H1 (cell line): ENCODE results near the gene GAK. TPM values are rescaled to one million over a fixed set of nuclear protein-coding genes. Genes with fewer than 3 reads are reported as not detected.

Experiments used
- CHD7 ChIP-seq: fragments of 300-600 bp; sonication (generic); IDR thresholded peaks from 2 replicates; pipeline ENCODE4 v1.7.1; 2012; ENCODE audit warnings: low read length, moderate library complexity, mild to moderate bottlenecking, inconsistent platforms; ENCODE audit not compliant: insufficient replicate concordance
- SUZ12 ChIP-seq: fragments of 200-600 bp; sonication (generic); IDR thresholded peaks from 2 replicates; pipeline ENCODE4 v1.6.1; 2012; ENCODE audit warnings: mild to moderate bottlenecking, inconsistent platforms, low read length, moderate library complexity, mixed read lengths
- TBP ChIP-seq: IDR thresholded peaks from 2 replicates; pipeline ENCODE4 v1.6.1; 2011; ENCODE audit warnings: low read depth, low read length, improper control_type of control experiment
- polyA plus RNA-seq, 7 experiments: library from polyadenylated mRNA; depleted of rRNA in 3 of 7; stranded (reverse) in 5 of 7; unstranded in 2 of 7; fragments of >200 nt in 5 of 7; fragments of 200-250 nt in 2 of 7; gene quantifications; 1 replicate in 5 of 7; 2 replicates in 1 of 7; 4 replicates in 1 of 7; pipeline versions ENCODE4 v1.2.1 to v1.2.3, GENCODE V29; 2011 to 2013; ENCODE audit warnings: missing spikeins in 2 of 7, mixed read lengths in 2 of 7
- total RNA-seq: library from RNA; stranded (reverse); fragmentation: NEBNext Ultra II Directional; extraction: Animal tissue kit (Norgen Biotek cat#: 25700); gene quantifications from 2 replicates; pipeline ENCODE4 v1.2.1, GENCODE V29; 2021

GAK gene
- total and polyA plus RNA-seq, 2 of the 8 experiments (the other 6 are each of a cell fraction or from before 2014, with no cell fraction given) = 31.5 to 70.8 TPM

DNA sequence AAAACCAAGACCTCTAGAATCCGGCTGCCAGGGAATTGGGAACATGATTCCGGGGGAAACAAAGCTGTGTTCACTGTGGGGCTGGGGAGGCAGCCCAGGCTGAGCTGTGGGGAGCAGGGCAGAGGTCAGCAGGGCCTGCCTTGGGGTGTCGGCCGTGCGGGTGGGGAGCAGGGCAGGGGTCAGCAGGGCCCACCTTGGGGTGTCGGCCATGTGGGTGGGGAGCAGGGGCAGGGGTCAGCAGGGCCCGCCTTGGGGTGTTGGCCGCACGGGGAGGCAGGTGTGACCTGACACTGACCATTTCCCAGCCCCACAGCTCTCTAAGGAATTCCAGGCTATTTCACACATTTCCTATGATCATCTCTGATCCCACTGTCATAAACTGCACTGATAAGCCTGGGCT lies 60.6 kb downstream of the GAK start (continued):
- TF ChIP-seq CHD7 = no peak
- TF ChIP-seq SUZ12 = no peak
- no peak for TF ChIP-seq TBP
